ENCODE measurements around the gene CTU2. TPM values are rescaled to one million over a fixed set of nuclear protein-coding genes. Genes with fewer than 3 reads are reported as not detected.

CTU2 gene
- total RNA-seq, 4 donors from 2014 or later, result 7.7 to 21.2 (median 13.6) TPM

DNA sequence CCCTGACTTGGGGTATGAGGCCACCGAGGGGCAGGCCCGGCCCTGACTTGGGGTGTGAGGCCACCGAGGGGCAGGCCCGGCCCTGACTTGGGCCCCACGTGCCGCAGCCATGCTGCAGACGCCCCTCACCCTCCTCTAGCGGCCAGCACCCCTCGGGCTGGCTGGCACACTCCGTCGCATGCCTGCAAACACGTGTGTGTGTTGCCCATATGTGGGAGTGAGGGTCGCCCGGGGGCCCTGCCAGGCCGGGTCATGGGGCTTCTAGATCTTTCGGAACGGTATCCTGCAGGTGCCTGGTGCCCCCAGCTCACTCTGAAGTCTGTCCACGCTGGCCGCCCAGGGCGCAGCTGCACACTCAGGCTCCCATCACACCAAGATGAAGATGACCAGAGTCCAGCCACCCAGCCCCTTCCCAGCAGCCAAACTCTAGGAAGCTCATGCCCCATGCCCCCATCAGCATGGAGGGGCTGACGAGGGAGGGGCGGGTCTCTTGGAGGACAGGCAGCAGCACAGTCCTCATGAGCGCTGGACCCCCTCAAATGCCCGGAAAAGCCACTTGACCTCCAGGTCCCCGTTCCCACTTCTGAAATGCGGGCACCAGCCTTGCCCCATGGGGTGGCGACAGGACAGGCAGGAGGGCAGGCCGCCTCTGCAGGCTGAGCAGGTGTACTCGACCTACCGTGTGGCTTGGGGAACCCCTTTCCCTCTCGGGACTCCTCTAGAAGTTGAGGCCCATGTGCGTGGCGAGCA, 33.8 kb downstream of the CTU2 start:
- H3K27ac ChIP-seq, result no peak overlapping the region
- H3K36me3 ChIP-seq, result peaks cover 0 to 4% of the 10 kb centered on the region in 2 donors
- peaks cover 7 to 23% of the 10 kb centered on the region in 2 donors for H3K4me1 ChIP-seq
- no peaks in the 10 kb centered on the region for H3K9me3 ChIP-seq
- H3K4me3 ChIP-seq (replicated peaks in 1 of 3), result no peak overlapping the region
- 92% methylated on average over 22 to 24 of the region's 33 CpGs for WGBS, 2 donors
- intact Hi-C loops (cut with DNase I), result loop anchor here (5.0 kb wide), 1 partner anchor 427 kb away; no protein-coding TSS in a partner anchor
- H3K27me3 ChIP-seq, result no peaks in the 10 kb centered on the region
- TF ChIP-seq POLR2A (IDR thresholded peaks at IDR 0.05), result no peak
- TF ChIP-seq, protein P1, sequence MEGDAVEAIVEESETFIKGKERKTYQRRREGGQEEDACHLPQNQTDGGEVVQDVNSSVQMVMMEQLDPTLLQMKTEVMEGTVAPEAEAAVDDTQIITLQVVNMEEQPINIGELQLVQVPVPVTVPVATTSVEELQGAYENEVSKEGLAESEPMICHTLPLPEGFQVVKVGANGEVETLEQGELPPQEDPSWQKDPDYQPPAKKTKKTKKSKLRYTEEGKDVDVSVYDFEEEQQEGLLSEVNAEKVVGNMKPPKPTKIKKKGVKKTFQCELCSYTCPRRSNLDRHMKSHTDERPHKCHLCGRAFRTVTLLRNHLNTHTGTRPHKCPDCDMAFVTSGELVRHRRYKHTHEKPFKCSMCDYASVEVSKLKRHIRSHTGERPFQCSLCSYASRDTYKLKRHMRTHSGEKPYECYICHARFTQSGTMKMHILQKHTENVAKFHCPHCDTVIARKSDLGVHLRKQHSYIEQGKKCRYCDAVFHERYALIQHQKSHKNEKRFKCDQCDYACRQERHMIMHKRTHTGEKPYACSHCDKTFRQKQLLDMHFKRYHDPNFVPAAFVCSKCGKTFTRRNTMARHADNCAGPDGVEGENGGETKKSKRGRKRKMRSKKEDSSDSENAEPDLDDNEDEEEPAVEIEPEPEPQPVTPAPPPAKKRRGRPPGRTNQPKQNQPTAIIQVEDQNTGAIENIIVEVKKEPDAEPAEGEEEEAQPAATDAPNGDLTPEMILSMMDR (IDR thresholded peaks at IDR 0.05), result no peak
- DNase-seq, result no peak

DNA sequence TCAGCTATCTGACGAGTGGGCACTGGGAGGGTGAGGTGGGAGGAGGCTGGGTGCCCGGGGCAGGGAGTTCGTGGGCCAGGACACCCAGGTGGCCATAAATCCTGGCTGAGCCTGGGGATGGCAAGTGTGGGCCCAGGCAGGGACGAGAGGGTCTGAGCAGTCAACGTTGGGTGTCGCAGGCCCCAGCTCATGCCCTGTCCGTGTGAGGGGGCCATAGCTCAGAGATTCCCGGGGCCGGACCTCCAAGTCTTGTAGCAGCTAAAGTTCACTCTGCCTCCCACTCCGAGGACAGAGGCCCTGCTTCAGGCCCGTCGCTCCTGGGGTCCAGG, 34.4 kb downstream of the CTU2 start:
- H3K36me3 ChIP-seq, result peaks cover 0 to 3% of the 10 kb centered on the region in 2 donors
- H3K4me1 ChIP-seq, result peaks cover 7 to 25% of the 10 kb centered on the region in 2 donors
- no peaks in the 10 kb centered on the region for H3K27me3 ChIP-seq
- intact Hi-C loops (cut with DNase I), result no loop called here
- no peaks in the 10 kb centered on the region for H3K9me3 ChIP-seq
- TF ChIP-seq, protein P1 (IDR thresholded peaks at IDR 0.05), result no peak
- WGBS, 2 donors, result 91 to 92% methylated on average over 9 to 12 of the region's 12 CpGs
- no peak overlapping the region for H3K27ac ChIP-seq
- no peak for DNase-seq
- H3K4me3 ChIP-seq (replicated peaks in 1 of 3), result no peak overlapping the region

DNA sequence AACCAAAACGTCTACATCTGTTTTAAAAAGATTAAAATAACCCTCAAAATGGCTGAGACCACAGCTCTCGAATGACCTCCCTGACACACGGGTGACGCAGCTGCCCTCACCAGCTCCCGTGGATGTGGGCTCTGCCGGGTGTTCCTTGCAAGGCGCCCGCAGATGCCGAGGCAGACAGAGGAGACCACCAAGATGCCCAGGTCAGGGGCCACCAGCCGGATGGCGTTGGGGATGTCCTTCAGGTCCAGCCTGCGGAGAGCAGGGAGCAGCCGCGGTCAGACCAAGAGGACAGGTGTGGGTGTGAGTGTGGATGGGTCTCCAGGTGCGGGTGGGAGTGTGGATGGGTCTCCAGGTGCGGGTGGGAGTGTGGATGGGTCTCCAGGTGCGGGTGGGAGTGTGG, 35.1 kb downstream of the CTU2 start:
- no peak for TF ChIP-seq POLR2A (IDR thresholded peaks at IDR 0.05)
- TF ChIP-seq, protein P1 (IDR thresholded peaks at IDR 0.05), result no peak
- peaks cover 7 to 32% of the 10 kb centered on the region in 2 donors for H3K4me1 ChIP-seq
- H3K9me3 ChIP-seq, result no peaks in the 10 kb centered on the region
- no peak overlapping the region for H3K27ac ChIP-seq
- no peaks in the 10 kb centered on the region for H3K27me3 ChIP-seq
- 90 to 94% methylated on average over 17 of the region's 17 CpGs for WGBS, 2 donors
- DNase-seq, result no peak
- no peak overlapping the region for H3K4me3 ChIP-seq (replicated peaks in 1 of 3)
- intact Hi-C loops (cut with DNase I), result no loop called here
- no peaks in the 10 kb centered on the region for H3K36me3 ChIP-seq

DNA sequence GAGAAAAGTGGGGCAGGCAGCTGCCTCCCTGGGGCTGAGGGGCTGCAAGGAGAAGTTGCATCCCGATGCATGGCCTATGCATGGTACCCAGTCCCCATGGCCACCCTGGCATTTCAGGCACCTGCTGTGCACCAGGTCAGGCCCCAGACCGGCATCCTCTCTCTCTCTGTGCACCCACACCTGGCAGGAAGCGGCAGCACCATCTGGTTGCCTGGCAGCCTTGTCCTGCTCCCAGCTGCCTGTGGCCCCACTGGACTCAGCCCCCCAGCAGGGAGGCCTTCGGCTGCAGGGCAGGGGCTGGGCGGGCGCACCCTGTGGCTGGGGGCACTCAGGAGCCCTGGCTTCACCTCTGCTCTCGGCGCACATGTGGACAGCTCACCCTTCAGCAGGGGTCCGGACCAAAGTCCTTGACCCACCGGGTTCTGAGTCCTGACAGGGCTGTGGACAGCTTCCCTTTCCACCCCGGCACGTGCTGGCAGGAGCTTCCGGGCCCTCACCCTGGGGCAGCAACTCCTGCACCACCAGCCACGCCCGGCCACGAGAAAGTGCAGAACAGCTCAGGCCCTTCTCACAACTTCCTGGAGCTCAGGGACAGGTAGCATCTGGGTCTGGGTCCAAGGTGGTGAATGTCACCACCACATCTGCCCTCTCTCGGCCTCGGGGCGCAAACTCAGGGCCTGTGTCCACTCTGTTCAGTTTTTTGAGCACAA, 36.7 kb downstream of the CTU2 start:
- no peak for DNase-seq
- H3K27ac ChIP-seq, result no peak overlapping the region
- intact Hi-C loops (cut with DNase I), result loop anchor here (2.0 kb wide), 1 partner anchor 42 kb away; the partner anchor contains the start of gene PIEZO1
- H3K9me3 ChIP-seq, result no peaks in the 10 kb centered on the region
- TF ChIP-seq POLR2A (IDR thresholded peaks at IDR 0.05), result no peak
- TF ChIP-seq, protein P1 (IDR thresholded peaks at IDR 0.05), result no peak
- no peak overlapping the region for H3K4me3 ChIP-seq (replicated peaks in 1 of 3)
- no peaks in the 10 kb centered on the region for H3K36me3 ChIP-seq
- 90 to 91% methylated on average over 16 to 17 of the region's 19 CpGs for WGBS, 2 donors
- H3K4me1 ChIP-seq, result peaks cover 3 to 31% of the 10 kb centered on the region in 2 donors
- no peaks in the 10 kb centered on the region for H3K27me3 ChIP-seq

All from thyroid gland (tissue), 4 donors.